HCT116 (cell line): Measurements from ENCODE around the gene DHRS7. TPM values are rescaled to one million over a fixed set of nuclear protein-coding genes. Genes with fewer than 3 reads are reported as not detected.

Experiments
- ATAC-seq: fragments of 200-7000 bp; cut with Tn5 transposase; 2 replicates; pipeline ENCODE4 v1.9.1; 2020; ENCODE audit warnings: mild to moderate bottlenecking, moderate library complexity
- BruUV-seq: library from RNA; stranded (reverse); fragments of 400-500 nt; replicated peaks from 2 replicates; lab custom pipeline; 2021; lab: Mats Ljungman, UMichigan
- CTCF ChIA-PET: fragments of 300-600 bp; sonication (Branson Sonifier 250); formaldehyde crosslinking; loops from one replicate; lab custom pipeline; 2021; ENCODE audit warnings: antibody characterized with exemption; lab: Charles Lee
- POLR2A ChIA-PET: fragments of 300-600, 350-600 bp; sonication (Branson Sonifier 250); formaldehyde crosslinking; loops from one replicate; lab custom pipeline; 2021; ENCODE audit warnings: antibody characterized with exemption; lab: Charles Lee
- RAD21 ChIA-PET, 2 experiments: fragments of 300-600 bp; sonication (Branson Sonifier 250); formaldehyde crosslinking; loops; one replicate each; lab custom pipeline; 2023; ENCODE audit warnings: low total read pairs in 2 of 2; ENCODE audit not compliant: uncharacterized antibody in 2 of 2, unreplicated experiment in 2 of 2, low non-redundant PET in 1 of 2; lab: Charles Lee
- DNase-seq: peaks from one replicate; pipeline ENCODE4 v3.0.0-alpha.2; 2010; ENCODE audit warnings: low read depth, low spot score
- H2AFZ ChIP-seq: fragments of 200-600 bp; shearing (Covaris generic), sonication (generic); 2 replicates; pipeline ENCODE4 v1.6.1; 2017; ENCODE audit warnings: low read depth, mixed run types, mixed read lengths, antibody characterized with exemption, low read length; ENCODE audit not compliant: poor library complexity, severe bottlenecking
- H3K27ac ChIP-seq: 2 replicates; pipeline ENCODE4 v1.5.1; 2012; ENCODE audit warnings: low read depth, low read length
- H3K27me3 ChIP-seq: fragments of 200-600 bp; sonication (generic); 2 replicates; pipeline ENCODE4 v1.6.1; 2016; ENCODE audit warnings: mixed run types, low read length, mixed read lengths; ENCODE audit not compliant: insufficient read depth
- H3K36me3 ChIP-seq, 2 experiments: fragments of 200-500 bp in 1 of 2; fragments of 200-600 bp in 1 of 2; sonication (Bioruptor generic) in 1 of 2; sonication (generic) in 1 of 2; 2 replicates each; pipeline versions ENCODE4 v1.5.1 to v1.6.1; 2014 to 2016; ENCODE audit warnings: low read length in 2 of 2, inconsistent platforms in 1 of 2, mixed read lengths in 1 of 2, mixed run types in 1 of 2; ENCODE audit not compliant: insufficient read depth in 2 of 2, control insufficient read depth in 1 of 2
- H3K4me1 ChIP-seq, 2 experiments: fragments of 200-600 bp in 1 of 2; sonication (generic) in 1 of 2; 2 replicates each; pipeline versions ENCODE4 v1.5.1 to v1.6.1; 2012 to 2017; ENCODE audit warnings: low read length in 2 of 2, inconsistent platforms in 1 of 2, mild to moderate bottlenecking in 1 of 2, mixed read lengths in 1 of 2, mixed run types in 1 of 2, moderate library complexity in 1 of 2; ENCODE audit not compliant: insufficient read depth in 2 of 2, control insufficient read depth in 1 of 2
- H3K4me2 ChIP-seq: fragments of 200-600 bp; sonication (generic); 2 replicates; pipeline ENCODE4 v1.6.1; 2017; ENCODE audit warnings: mixed run types, low read length, mixed read lengths
- H3K4me3 ChIP-seq, 2 experiments: fragments of 200-600 bp in 1 of 2; sonication (generic) in 1 of 2; replicated peaks in 1 of 2; 2 replicates each; pipeline ENCODE4 v1.5.1; 2011 to 2016; ENCODE audit warnings: low read length in 2 of 2, control low read depth in 1 of 2, low read depth in 1 of 2, mild to moderate bottlenecking in 1 of 2, mixed read lengths in 1 of 2, mixed run types in 1 of 2
- H3K79me2 ChIP-seq: fragments of 200-600 bp; sonication (generic); 2 replicates; pipeline ENCODE4 v1.6.1; 2017; ENCODE audit warnings: mild to moderate bottlenecking, mixed run types, low read length, moderate library complexity, mixed read lengths; ENCODE audit not compliant: insufficient read depth
- H3K9ac ChIP-seq: fragments of 200-600 bp; sonication (generic); 2 replicates; pipeline ENCODE4 v1.6.1; 2016; ENCODE audit warnings: low read length, mixed read lengths
- H3K9me2 ChIP-seq: fragments of 200-600 bp; sonication (generic), shearing (Covaris generic); 2 replicates; pipeline ENCODE4 v1.6.1; 2017; ENCODE audit warnings: mixed run types, mild to moderate bottlenecking, moderate library complexity; ENCODE audit not compliant: insufficient read depth
- H3K9me3 ChIP-seq, 2 experiments: fragments of 200-500 bp in 1 of 2; fragments of 200-600 bp in 1 of 2; sonication (Bioruptor generic) in 1 of 2; sonication (generic) in 1 of 2; 2 replicates each; pipeline ENCODE4 v1.6.1; 2014 to 2017; ENCODE audit warnings: low read length in 2 of 2, mixed read lengths in 2 of 2, inconsistent platforms in 1 of 2, low read depth in 1 of 2, mild to moderate bottlenecking in 1 of 2, mixed run types in 1 of 2, moderate library complexity in 1 of 2; ENCODE audit not compliant: control insufficient read depth in 1 of 2, insufficient read depth in 1 of 2
- H4K20me1 ChIP-seq: fragments of 200-600 bp; sonication (generic), shearing (Covaris generic); 2 replicates; pipeline ENCODE4 v1.6.1; 2017; ENCODE audit warnings: mixed run types, mild to moderate bottlenecking, moderate library complexity; ENCODE audit not compliant: insufficient read depth
- CTCF ChIP-seq, 3 experiments: fragments of 200-600 bp in 1 of 3; sonication (generic) in 1 of 3; IDR thresholded peaks in 2 of 3; conservative IDR thresholded peaks in 1 of 3; 2 replicates each; pipeline ENCODE4 v1.5.1; 2012 to 2017; ENCODE audit warnings: low read depth in 2 of 3, low read length in 2 of 3, antibody characterized with exemption in 1 of 3, borderline replicate concordance in 1 of 3, control low read depth in 1 of 3, mild to moderate bottlenecking in 1 of 3, mixed read lengths in 1 of 3, mixed run types in 1 of 3, moderate library complexity in 1 of 3; ENCODE audit not compliant: insufficient read depth in 1 of 3
- EZH2 ChIP-seq: fragments of 200-600 bp; sonication (generic); IDR thresholded peaks from 2 replicates; pipeline ENCODE4 v1.6.1; 2017; ENCODE audit warnings: antibody characterized with exemption, mixed run types
- REST ChIP-seq: IDR thresholded peaks from 2 replicates; pipeline ENCODE4 v1.6.1; 2012; ENCODE audit warnings: low read depth
- SP1 ChIP-seq: IDR thresholded peaks from 2 replicates; pipeline ENCODE4 v1.6.1; 2012; ENCODE audit warnings: low read depth
- ZNF274 ChIP-seq: fragments of 200-500 bp; sonication (Bioruptor generic); IDR thresholded peaks from 2 replicates; pipeline ENCODE4 v1.6.1; 2014; ENCODE audit warnings: mild to moderate bottlenecking, low read depth, low read length, inconsistent platforms
- intact Hi-C: fragments of 100-400 bp; cut with micrococcal nuclease; formaldehyde crosslinking; loops from 2 replicates; pipeline ENCODE4 v1.10.0; 2022
- total RNA-seq: library from RNA; stranded (reverse); gene quantifications from one replicate; pipeline ENCODE4 v1.2.1, GENCODE V29; 2021; ENCODE audit not compliant: unreplicated experiment

Gene DHRS7
- total RNA-seq, 1 experiment from 2014 or later, result 43.8 TPM

- no peak for TF ChIP-seq CTCF (IDR thresholded peaks at IDR 0.05 in 2 of 3, conservative IDR thresholded peaks at IDR 0.05 in 1 of 3; ENCODE audit: borderline replicate concordance in 1 of 3, insufficient read depth in 1 of 3, low read depth in 2 of 3, low read length in 2 of 3)
- TF ChIP-seq EZH2, result no peak
- no peak for TF ChIP-seq ZNF274
- no peak for TF ChIP-seq REST
- no peak for TF ChIP-seq SP1
- TF ChIP-seq, all 23 proteins: peak for 0
- POLR2A ChIA-PET, result no interaction called here
- Histone ChIP-seq H3K27me3 (no peaks in the 10 kb centered on the region), H3K4me3 (no peak overlapping the region), H3K9me3 (no peaks in the 10 kb centered on the region), H3K9me2 (no peaks in the 10 kb centered on the region), H3K36me3 (no peaks in the 10 kb centered on the region; a peak in 1 of 4 replicates), H4K20me1 (no peaks in the 10 kb centered on the region), H3K9ac (no peak overlapping the region), H3K4me2 (no peak overlapping the region), H2AFZ (no peak overlapping the region), H3K79me2 (peaks cover 92% of the 10 kb centered on the region), H3K27ac (no peak overlapping the region), H3K4me1 (no peaks in the 10 kb centered on the region)
- RAD21 ChIA-PET, result no interaction called here
- intact Hi-C loops, result no loop called here
- no TSS peak for BruUV-seq
- DNase-seq (no peak), ATAC-seq (no peak)
- CTCF ChIA-PET, result no interaction called here
These were observed 58.9 kb downstream of the DHRS7 start for GRCh38 chr14:60106339-60106738.
